IPS-20b (cell line): ENCODE data around the gene ADAMTSL1.

Source experiments
- H3K27ac ChIP-seq: one replicate; pipeline ENCODE4 v1.5.1; 2013; ENCODE audit warnings: low read length
- H3K27me3 ChIP-seq: 2 replicates; pipeline ENCODE4 v1.6.1; 2013; ENCODE audit warnings: mild to moderate bottlenecking, low read length, inconsistent platforms; ENCODE audit not compliant: insufficient read depth
- H3K36me3 ChIP-seq: 2 replicates; pipeline ENCODE4 v1.6.1; 2013; ENCODE audit warnings: low read depth, mild to moderate bottlenecking, inconsistent platforms, low read length, moderate library complexity; ENCODE audit not compliant: insufficient read depth
- H3K4me1 ChIP-seq: 2 replicates; pipeline ENCODE4 v1.6.1; 2013; ENCODE audit warnings: mild to moderate bottlenecking, control low read depth, inconsistent platforms, low read length, moderate library complexity; ENCODE audit not compliant: insufficient read depth
- H3K4me3 ChIP-seq: 2 replicates; pipeline ENCODE4 v1.5.1; 2013; ENCODE audit warnings: mild to moderate bottlenecking, low read length, inconsistent platforms
- H3K9ac ChIP-seq: 2 replicates; pipeline ENCODE4 v1.6.1; 2013; ENCODE audit warnings: low read depth, mild to moderate bottlenecking, inconsistent platforms, low read length, moderate library complexity
- H3K9me3 ChIP-seq: 2 replicates; pipeline ENCODE4 v1.6.1; 2013; ENCODE audit warnings: mild to moderate bottlenecking, low read depth, low read length, inconsistent platforms; ENCODE audit not compliant: insufficient read depth

The ADAMTSL1 gene

GRCh38 chr9:18798508-18799290, 324.7 kb downstream of the ADAMTSL1 start:
- Histone ChIP-seq H3K4me3 (no peak overlapping the region), H3K9ac (no peak overlapping the region), H3K27me3 (no peaks in the 10 kb centered on the region), H3K9me3 (no peaks in the 10 kb centered on the region), H3K27ac (no peak overlapping the region), H3K4me1 (peaks cover 3% of the 10 kb centered on the region; the same call in 1 of the 2 replicates), H3K36me3 (no peaks in the 10 kb centered on the region)

GRCh38 chr9:18799428-18799827, 325.5 kb downstream of the ADAMTSL1 start:
- Histone ChIP-seq H3K4me1 (peaks cover 3% of the 10 kb centered on the region; the same call in 1 of the 2 replicates), H3K36me3 (no peaks in the 10 kb centered on the region), H3K9ac (no peak overlapping the region), H3K4me3 (no peak overlapping the region), H3K27ac (no peak overlapping the region), H3K9me3 (no peaks in the 10 kb centered on the region), H3K27me3 (no peaks in the 10 kb centered on the region)

- no peaks in the 10 kb centered on the region for H3K36me3 ChIP-seq
- no peak overlapping the region for H3K4me3 ChIP-seq
- peaks cover 12% of the 10 kb centered on the region; the same call in 1 of the 2 replicates for H3K4me1 ChIP-seq
- H3K27me3 ChIP-seq, result no peaks in the 10 kb centered on the region
- H3K9me3 ChIP-seq, result no peaks in the 10 kb centered on the region
- H3K9ac ChIP-seq, result no peak overlapping the region
- no peak overlapping the region for H3K27ac ChIP-seq
These were observed 326.6 kb downstream of the ADAMTSL1 start for GRCh38 chr9:18800579-18800978.

- Histone ChIP-seq H3K36me3 (no peaks in the 10 kb centered on the region), H3K27ac (no peak overlapping the region), H3K9me3 (no peaks in the 10 kb centered on the region), H3K4me1 (peaks cover 12% of the 10 kb centered on the region; the same call in 1 of the 2 replicates), H3K27me3 (no peaks in the 10 kb centered on the region), H3K4me3 (no peak overlapping the region), H3K9ac (no peak overlapping the region)
These were observed 331.4 kb downstream of the ADAMTSL1 start for GRCh38 chr9:18805386-18805785.

- H3K4me1 ChIP-seq, result peaks cover 12% of the 10 kb centered on the region; the same call in 1 of the 2 replicates
- H3K27ac ChIP-seq, result no peak overlapping the region
- H3K27me3 ChIP-seq, result no peaks in the 10 kb centered on the region
These were observed 332.5 kb downstream of the ADAMTSL1 start for GRCh38 chr9:18806232-18807080.

GRCh38 chr9:18810581-18810980, 336.6 kb downstream of the ADAMTSL1 start:
- H3K4me3 ChIP-seq, result no peak overlapping the region
- no peak overlapping the region for H3K27ac ChIP-seq
- peaks cover 3% of the 10 kb centered on the region; the same call in 1 of the 2 replicates for H3K9me3 ChIP-seq
- no peaks in the 10 kb centered on the region for H3K36me3 ChIP-seq
- H3K4me1 ChIP-seq, result peaks cover 3% of the 10 kb centered on the region; the same call in 1 of the 2 replicates
- no peaks in the 10 kb centered on the region for H3K27me3 ChIP-seq
- H3K9ac ChIP-seq, result no peak overlapping the region

More at GRCh38 chr9:18806232-18807080, 332.5 kb downstream of the ADAMTSL1 start:
- Histone ChIP-seq H3K36me3 (no peaks in the 10 kb centered on the region), H3K4me3 (no peak overlapping the region), H3K9ac (no peak overlapping the region), H3K9me3 (no peaks in the 10 kb centered on the region)

- Histone ChIP-seq H3K4me3 (no peak overlapping the region), H3K27me3 (no peaks in the 10 kb centered on the region), H3K27ac (no peak overlapping the region), H3K4me1 (no peaks in the 10 kb centered on the region), H3K36me3 (no peaks in the 10 kb centered on the region), H3K9me3 (peaks cover 3% of the 10 kb centered on the region; the same call in 1 of the 2 replicates), H3K9ac (no peak overlapping the region)
These were observed 337.2 kb downstream of the ADAMTSL1 start for GRCh38 chr9:18811171-18811570.

GRCh38 chr9:18819418-18819817, 345.5 kb downstream of the ADAMTSL1 start:
- Histone ChIP-seq H3K4me1 (peaks cover 13% of the 10 kb centered on the region), H3K4me3 (no peak overlapping the region), H3K27ac (no peak overlapping the region), H3K9me3 (no peaks in the 10 kb centered on the region), H3K9ac (no peak overlapping the region), H3K36me3 (no peaks in the 10 kb centered on the region), H3K27me3 (no peaks in the 10 kb centered on the region)

GRCh38 chr9:18820566-18821095, 346.7 kb downstream of the ADAMTSL1 start:
- Histone ChIP-seq H3K36me3 (no peaks in the 10 kb centered on the region), H3K9ac (no peak overlapping the region), H3K4me1 (peaks cover 13% of the 10 kb centered on the region), H3K9me3 (no peaks in the 10 kb centered on the region), H3K4me3 (no peak overlapping the region), H3K27me3 (no peaks in the 10 kb centered on the region), H3K27ac (no peak overlapping the region)

GRCh38 chr9:18821788-18822187, 347.8 kb downstream of the ADAMTSL1 start:
- Histone ChIP-seq H3K9ac (no peak overlapping the region), H3K4me1 (peaks cover 13% of the 10 kb centered on the region), H3K27ac (no peak overlapping the region), H3K9me3 (no peaks in the 10 kb centered on the region), H3K36me3 (no peaks in the 10 kb centered on the region), H3K27me3 (no peaks in the 10 kb centered on the region), H3K4me3 (no peak overlapping the region)

GRCh38 chr9:18822850-18823249, 348.9 kb downstream of the ADAMTSL1 start:
- H3K9me3 ChIP-seq, result no peaks in the 10 kb centered on the region
- H3K27ac ChIP-seq, result no peak overlapping the region
- no peak overlapping the region for H3K9ac ChIP-seq
- H3K27me3 ChIP-seq, result no peaks in the 10 kb centered on the region
- peaks cover 13% of the 10 kb centered on the region for H3K4me1 ChIP-seq
- no peaks in the 10 kb centered on the region for H3K36me3 ChIP-seq
- no peak overlapping the region for H3K4me3 ChIP-seq
